ENCODE measurements around the gene HDAC9. TPM values are rescaled to one million over a fixed set of nuclear protein-coding genes. Genes with fewer than 3 reads are reported as not detected.

The HDAC9 gene
- polyA plus RNA-seq, 1 of the 3 experiments (the other 2 are of a cell fraction) = 11.6 TPM

DNA sequence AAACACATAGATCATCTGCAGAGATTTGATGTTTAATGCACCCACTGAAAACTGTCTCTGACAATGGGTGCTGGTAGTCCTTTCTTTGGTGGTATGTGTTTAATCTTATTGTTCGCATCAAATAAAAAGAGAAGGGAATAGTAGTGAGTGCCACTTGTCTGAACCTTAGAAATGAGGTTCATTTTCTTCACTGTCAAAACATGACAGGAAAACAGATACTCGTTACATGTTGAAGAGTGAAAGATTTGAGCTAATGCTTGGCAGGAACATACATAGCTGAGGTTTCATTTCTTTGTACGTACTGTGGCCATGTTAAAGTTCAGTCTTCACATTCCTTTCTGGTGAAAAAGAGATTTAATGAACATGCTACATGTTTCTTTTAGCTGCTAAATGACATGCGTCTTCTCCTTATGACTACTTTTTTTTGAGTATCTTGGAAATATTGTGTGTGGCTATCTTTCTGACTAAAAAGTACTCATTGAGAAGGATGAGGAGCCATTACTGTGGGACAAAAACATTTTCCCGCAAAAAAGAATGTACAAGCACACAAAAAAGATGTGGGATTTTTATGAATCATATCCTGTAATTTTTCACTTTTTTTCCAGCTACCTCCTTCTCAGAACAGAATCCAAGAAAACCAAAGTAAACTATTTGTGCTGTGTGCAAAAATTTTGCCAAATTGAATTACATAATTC is 513.8 kb downstream of the HDAC9 start (continued):
- no peak for TF ChIP-seq ZBTB33 (IDR thresholded peaks at IDR 0.05; ENCODE audit: borderline replicate concordance, low read depth)
- TF ChIP-seq EZH2phosphoT487 (IDR thresholded peaks at IDR 0.05; ENCODE audit: borderline replicate concordance, low read depth) = no peak
- TF ChIP-seq YY1 (IDR thresholded peaks at IDR 0.05; ENCODE audit: low read depth) = peak; percentile 66; the same call in 1 of the 2 replicates
- no peak for TF ChIP-seq RFX5 (IDR thresholded peaks at IDR 0.05; ENCODE audit: low read length)
- TF ChIP-seq NFIC (IDR thresholded peaks at IDR 0.05; ENCODE audit: borderline replicate concordance) = peak; percentile 47; the same call in 1 of the 2 replicates
- peak; percentile 68; the same call in 1 of the 2 replicates for TF ChIP-seq TCF12 (IDR thresholded peaks at IDR 0.05)
- no peak for TF ChIP-seq RCOR1 (IDR thresholded peaks at IDR 0.05; ENCODE audit: low read length)
- no peak for TF ChIP-seq SIN3A (IDR thresholded peaks at IDR 0.05; ENCODE audit: borderline replicate concordance, low read depth, low read length)
- TF ChIP-seq MXI1 (IDR thresholded peaks at IDR 0.05; ENCODE audit: low read depth, low read length) = no peak
- TF ChIP-seq POLR2AphosphoS5 (IDR thresholded peaks at IDR 0.05; ENCODE audit: low read depth, low read length) = no peak; the same call in 1 of the 2 replicates
- 0 out of 2 replicates have a peak, but pooled peaks have one; percentile 21 for TF ChIP-seq MEF2A (IDR thresholded peaks at IDR 0.05; ENCODE audit: borderline replicate concordance, low read depth)
- TF ChIP-seq NRF1 (IDR thresholded peaks at IDR 0.05; ENCODE audit: low read depth, low read length) = no peak

- Histone ChIP-seq H3K27me3 (ENCODE audit: insufficient read depth) (no peaks in the 10 kb centered on the region), H3K4me1 (ENCODE audit: control insufficient read depth in 1 of 2, insufficient read depth in 2 of 2, low read depth in 1 of 2, low read length in 1 of 2) (peaks cover 0 to 17% of the 10 kb centered on the region in 2 experiments; a peak in 3 of 4 replicates), H2AFZ (ENCODE audit: low read depth) (no peak overlapping the region), H4K20me1 (ENCODE audit: insufficient read depth) (no peaks in the 10 kb centered on the region), H3K9ac (peak overlapping the region; percentile 47; the same call in 1 of the 2 replicates), H3K27ac (ENCODE audit: low read depth in 2 of 2, low read length in 1 of 2) (peak overlapping the region; percentile 88 to 90), H3K4me3 (ENCODE audit: low read depth in 2 of 2, low read length in 1 of 2) (0 out of 4 replicates have a peak overlapping the region, but pooled peaks of 1 of the 2 experiments have one; percentile 0), H3F3A (replicated peaks; ENCODE audit: insufficient read depth) (peaks cover 34% of the 10 kb centered on the region), H3K9me3 (no peaks in the 10 kb centered on the region), H3K4me2 (peak overlapping the region; percentile 25), H3K9me2 (no peaks in the 10 kb centered on the region), H3K36me3 (replicated peaks in 1 of 2; ENCODE audit: control insufficient read depth in 1 of 2, insufficient read depth in 2 of 2, low read length in 1 of 2) (peaks cover 17 to 24% of the 10 kb centered on the region in 2 experiments), H3K79me2 (ENCODE audit: insufficient read depth) (peaks cover 20% of the 10 kb centered on the region)
- POLR2A ChIA-PET = interaction anchor here (1.0 kb wide), 1 partner anchor 98 kb away, joined by 3 read pairs; no protein-coding TSS in a partner anchor
- CTCF ChIA-PET = no interaction called here
- DNase-seq = no peak
- TF ChIP-seq TCF12 (IDR thresholded peaks at IDR 0.05) = no peak
- TF ChIP-seq TEAD4 (IDR thresholded peaks at IDR 0.05; ENCODE audit: borderline replicate concordance, insufficient read depth) = no peak
- no peak for TF ChIP-seq NFIC (IDR thresholded peaks at IDR 0.05; ENCODE audit: borderline replicate concordance)
- TF ChIP-seq FOSL2 (IDR thresholded peaks at IDR 0.05; ENCODE audit: borderline replicate concordance, low read depth) = no peak
- TF ChIP-seq JUND (IDR thresholded peaks at IDR 0.05) = no peak; the same call in 1 of the 2 replicates
- no peak for TF ChIP-seq MXI1 (IDR thresholded peaks at IDR 0.05; ENCODE audit: low read depth, low read length)
- TF ChIP-seq EP300 (IDR thresholded peaks at IDR 0.05; ENCODE audit: borderline replicate concordance in 1 of 2, low read depth in 1 of 2, low read length in 1 of 2) = no peak; a peak in 1 of 4 replicates
- TF ChIP-seq RXRA (IDR thresholded peaks at IDR 0.05; ENCODE audit: borderline replicate concordance, low read depth) = no peak
- no peak for TF ChIP-seq CTCF (IDR thresholded peaks at IDR 0.05)
- no peak for TF ChIP-seq FOXM1 (IDR thresholded peaks at IDR 0.05; ENCODE audit: low read depth)
- TF ChIP-seq ZBTB33 (IDR thresholded peaks at IDR 0.05; ENCODE audit: borderline replicate concordance, low read depth) = no peak
- TF ChIP-seq, protein P1, sequence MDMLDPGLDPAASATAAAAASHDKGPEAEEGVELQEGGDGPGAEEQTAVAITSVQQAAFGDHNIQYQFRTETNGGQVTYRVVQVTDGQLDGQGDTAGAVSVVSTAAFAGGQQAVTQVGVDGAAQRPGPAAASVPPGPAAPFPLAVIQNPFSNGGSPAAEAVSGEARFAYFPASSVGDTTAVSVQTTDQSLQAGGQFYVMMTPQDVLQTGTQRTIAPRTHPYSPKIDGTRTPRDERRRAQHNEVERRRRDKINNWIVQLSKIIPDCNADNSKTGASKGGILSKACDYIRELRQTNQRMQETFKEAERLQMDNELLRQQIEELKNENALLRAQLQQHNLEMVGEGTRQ (IDR thresholded peaks at IDR 0.05; ENCODE audit: borderline replicate concordance, low read depth, low read length) = no peak
- TF ChIP-seq RFX5 (IDR thresholded peaks at IDR 0.05; ENCODE audit: low read length) = no peak
- no peak for TF ChIP-seq SMC3 (IDR thresholded peaks at IDR 0.05; ENCODE audit: low read depth, low read length)
- TF ChIP-seq, protein P2, sequence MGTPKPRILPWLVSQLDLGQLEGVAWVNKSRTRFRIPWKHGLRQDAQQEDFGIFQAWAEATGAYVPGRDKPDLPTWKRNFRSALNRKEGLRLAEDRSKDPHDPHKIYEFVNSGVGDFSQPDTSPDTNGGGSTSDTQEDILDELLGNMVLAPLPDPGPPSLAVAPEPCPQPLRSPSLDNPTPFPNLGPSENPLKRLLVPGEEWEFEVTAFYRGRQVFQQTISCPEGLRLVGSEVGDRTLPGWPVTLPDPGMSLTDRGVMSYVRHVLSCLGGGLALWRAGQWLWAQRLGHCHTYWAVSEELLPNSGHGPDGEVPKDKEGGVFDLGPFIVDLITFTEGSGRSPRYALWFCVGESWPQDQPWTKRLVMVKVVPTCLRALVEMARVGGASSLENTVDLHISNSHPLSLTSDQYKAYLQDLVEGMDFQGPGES (IDR thresholded peaks at IDR 0.05; ENCODE audit: low read depth, low read length) = no peak
These were observed 514.4 kb downstream of the HDAC9 start for GRCh38 chr7:19009936-19010280.

Measured in SK-N-SH (cell line).